ENCODE results near the gene RUBCN. TPM values are rescaled to one million over a fixed set of nuclear protein-coding genes. Genes with fewer than 3 reads are reported as not detected.
A peak's percentile ranks its signal among the peaks of the same experiment; 100 is the strongest.
"Not testable (repeated sequence)": the region's sequence is repeated elsewhere in the genome, so short reads cannot be mapped to it uniquely, and the experiment has no call there.

RUBCN gene
- total RNA-seq, 4 donors from 2014 or later = 47.8 to 99.6 (median 60.1) TPM

DNA sequence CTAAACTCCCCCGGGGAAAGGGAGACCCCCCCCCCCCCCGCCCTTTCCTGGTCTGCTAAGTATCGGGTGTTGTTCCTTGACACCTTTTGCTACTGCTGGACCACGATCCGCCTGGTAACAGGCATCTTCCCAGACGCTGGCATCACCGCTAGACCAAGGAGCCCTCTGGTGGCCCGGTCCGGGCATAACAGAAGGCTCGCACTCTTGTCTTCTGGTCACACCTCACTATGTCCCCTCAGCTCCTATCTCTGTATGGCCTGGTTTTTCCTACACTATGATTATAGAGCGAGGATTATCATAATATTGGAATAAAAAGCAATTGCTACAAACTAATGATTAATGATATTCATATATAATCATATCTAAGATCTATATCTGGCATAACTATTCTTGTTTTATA is 104.7 kb downstream of the RUBCN start:
- ATAC-seq = not testable (repeated sequence)
- WGBS, 2 donors (ENCODE audit: low coverage in 1 of 2) = 14% methylated on average over 5 of the region's 11 CpGs; no CpG with 5 or more reads in 1 of the 2 donors

DNA sequence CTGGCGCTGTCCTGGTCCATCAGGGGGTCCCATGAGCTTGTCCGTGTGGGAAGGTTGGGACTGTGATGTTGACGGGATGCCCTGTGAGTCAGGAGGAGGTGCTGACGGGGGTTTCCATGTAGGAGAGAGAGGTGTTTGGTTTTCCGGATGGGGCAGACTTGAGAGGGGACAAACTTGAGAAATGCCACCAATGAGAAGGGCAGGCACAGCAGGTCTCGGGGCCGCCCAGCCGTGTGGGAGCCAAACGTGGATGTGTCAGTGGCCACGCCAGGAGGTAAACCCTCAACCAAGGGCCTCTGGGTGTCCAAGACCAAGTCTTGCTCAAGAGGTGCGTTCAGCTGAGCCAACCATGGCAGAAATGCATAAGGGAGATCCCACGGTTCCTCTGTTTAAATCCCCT is 105.9 kb downstream of the RUBCN start:
- H3K27me3 ChIP-seq = not testable (repeated sequence)

More for the DNA sequence above, 104.7 kb downstream of the RUBCN start:
- H3K27me3 ChIP-seq, H3K4me3 ChIP-seq, H3K36me3 ChIP-seq, H3K9me3 ChIP-seq, H3K27ac ChIP-seq: not testable (repeated sequence)
- peak in 2 of 4 experiments; percentile 26 to 30 for TF ChIP-seq CTCF (IDR thresholded peaks at IDR 0.05)
- peaks cover 0 to 10% (median 0%) of the 10 kb centered on the region in 3 donors for H3K4me1 ChIP-seq

GRCh38 chr3:197629286-197629685 is 107.4 kb downstream of the RUBCN start:
- ATAC-seq, H3K9me3 ChIP-seq, H3K36me3 ChIP-seq, H3K27me3 ChIP-seq, H3K4me3 ChIP-seq, H3K27ac ChIP-seq: not testable (repeated sequence)
- H3K4me1 ChIP-seq = peaks cover 0 to 25% (median 0%) of the 10 kb centered on the region in 3 donors
- 100% methylated on average over 3 of the region's 14 CpGs; no CpG with 5 or more reads in 1 of the 2 donors for WGBS, 2 donors (ENCODE audit: low coverage in 1 of 2)

More for the DNA sequence above, 105.9 kb downstream of the RUBCN start:
- H3K9me3 ChIP-seq, H3K27ac ChIP-seq, H3K4me3 ChIP-seq, H3K36me3 ChIP-seq, ATAC-seq: not testable (repeated sequence)
- H3K4me1 ChIP-seq = peaks cover 0 to 21% (median 0%) of the 10 kb centered on the region in 3 donors
- 87 to 100% methylated on average over 1 to 3 of the region's 12 CpGs for WGBS, 2 donors (ENCODE audit: low coverage in 1 of 2)

- not testable (repeated sequence) for H3K9me3 ChIP-seq, H3K36me3 ChIP-seq, H3K27me3 ChIP-seq
- TF ChIP-seq CTCF (IDR thresholded peaks at IDR 0.05) = peak in 3 of 4 experiments; percentile 8 to 35 (median 20)
- peak; percentile 78 for TF ChIP-seq POLR2AphosphoS5 (IDR thresholded peaks at IDR 0.05)
- TF ChIP-seq POLR2A (IDR thresholded peaks at IDR 0.05) = peak; percentile 89 to 96
- Histone ChIP-seq H3K4me1 (peaks cover 0 to 29% (median 0%) of the 10 kb centered on the region in 3 donors), H3K4me3 (peak overlapping the region; percentile 71 to 79), H3K27ac (peak overlapping the region; percentile 81 to 91 (median 86))
- 2% methylated on average over 10 of the region's 73 CpGs; no CpG with 5 or more reads in 1 of the 2 donors for WGBS, 2 donors (ENCODE audit: low coverage in 1 of 2)
- ATAC-seq = peak; percentile 95
These were observed 108.8 kb downstream of the RUBCN start for GRCh38 chr3:197627772-197628523.

- ATAC-seq = peak; percentile 73
- no CpG with 5 or more reads among the region's 67 CpGs for WGBS, 2 donors (ENCODE audit: low coverage in 1 of 2)
- peak overlapping the region; percentile 71 to 79 for H3K4me3 ChIP-seq
- peaks cover 0 to 29% (median 0%) of the 10 kb centered on the region in 3 donors for H3K4me1 ChIP-seq
- not testable (repeated sequence) for H3K9me3 ChIP-seq, H3K27me3 ChIP-seq, H3K36me3 ChIP-seq
- H3K27ac ChIP-seq = peak overlapping the region; percentile 81 to 91 (median 86)
These were observed 109.4 kb downstream of the RUBCN start for GRCh38 chr3:197627158-197627771.

DNA sequence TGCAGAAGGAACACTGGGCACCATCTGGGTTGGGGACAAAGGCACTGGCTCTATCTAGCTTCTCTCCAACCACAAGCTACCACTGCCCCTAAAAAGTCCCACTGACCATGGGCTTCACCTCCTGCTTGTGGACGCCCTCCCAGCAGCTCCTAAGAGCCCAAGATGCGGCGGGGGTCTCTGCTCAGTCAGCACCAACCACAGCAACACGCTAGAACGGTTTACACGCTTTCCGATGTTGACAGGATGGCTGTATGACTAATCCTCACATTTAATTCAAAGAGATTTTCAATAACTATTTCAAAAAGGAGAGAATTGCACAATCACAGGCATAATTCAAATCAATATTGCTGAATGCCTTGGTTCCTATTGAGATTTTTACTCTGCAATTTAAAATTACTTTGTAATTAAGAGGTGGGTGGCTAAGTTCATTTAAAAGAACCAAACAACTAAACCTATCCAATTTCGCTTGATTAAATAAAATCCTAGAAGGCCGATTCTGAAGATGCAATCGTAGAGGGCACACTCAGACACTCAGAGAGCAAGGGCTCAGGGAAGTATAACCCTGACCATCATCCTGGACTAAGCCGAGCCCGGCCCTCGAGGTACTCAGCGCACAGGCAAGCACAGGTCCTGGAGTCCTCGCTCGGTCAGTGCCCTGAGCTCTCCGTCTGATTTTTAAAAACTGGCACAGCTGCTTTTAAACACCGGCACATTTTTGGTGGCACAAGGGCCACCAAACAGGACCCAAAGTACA is 110.1 kb downstream of the RUBCN start:
- peak overlapping the region; percentile 71 to 79 for H3K4me3 ChIP-seq
- peaks cover 0 to 29% (median 0%) of the 10 kb centered on the region in 3 donors for H3K4me1 ChIP-seq
- not testable (repeated sequence) for H3K27me3 ChIP-seq, ATAC-seq, H3K9me3 ChIP-seq
- no CpG with 5 or more reads among the region's 18 CpGs for WGBS, 2 donors (ENCODE audit: low coverage in 1 of 2)
- peak overlapping the region in 2 of 4 donors; percentile 90 to 91 for H3K27ac ChIP-seq
- peaks cover 0 to 12% of the 10 kb centered on the region in 2 donors for H3K36me3 ChIP-seq

DNA sequence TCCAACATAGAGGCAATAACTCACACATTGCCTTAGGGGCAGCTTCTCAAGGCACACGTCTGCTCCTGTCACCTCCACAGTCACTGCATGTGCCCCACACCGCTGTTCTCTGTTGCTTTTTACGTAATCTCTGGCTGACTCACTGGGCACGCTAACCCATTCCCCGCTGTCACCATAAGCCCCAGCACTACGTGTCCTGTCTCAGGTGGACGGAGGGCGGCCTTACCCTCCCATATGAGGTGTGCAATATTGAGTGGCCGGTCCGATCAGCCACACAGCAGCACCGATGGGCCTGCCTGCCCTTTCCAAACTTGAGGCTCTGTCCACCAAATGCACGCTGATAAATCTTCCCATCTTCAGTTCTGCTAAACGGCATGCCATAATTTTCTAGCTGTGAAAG is 115.2 kb downstream of the RUBCN start:
- not testable (repeated sequence) for ATAC-seq, H3K27ac ChIP-seq, H3K9me3 ChIP-seq, H3K4me3 ChIP-seq, H3K27me3 ChIP-seq
- H3K4me1 ChIP-seq = peaks cover 0 to 14% (median 0%) of the 10 kb centered on the region in 3 donors
- WGBS, 2 donors (ENCODE audit: low coverage in 1 of 2) = 90% methylated on average over 10 of the region's 13 CpGs; no CpG with 5 or more reads in 1 of the 2 donors
- peaks cover 3 to 58% of the 10 kb centered on the region in 2 donors for H3K36me3 ChIP-seq

Other genes starting within 250 kb of the RUBCN start
- 10 to 100 TPM in 2 of 4 donors, 1 to 10 TPM in 2; 8.6 to 16.2 (median 12.3) TPM for gene BDH1, start 180.9 kb downstream of the RUBCN start, total RNA-seq
- gene FYTTD1, start 13.0 kb upstream of the RUBCN start, total RNA-seq = 10 to 100 TPM; 69.1 to 88.1 (median 87.0) TPM
- gene LRCH3, start 54.4 kb upstream of the RUBCN start, total RNA-seq = 100 to 1,000 TPM in 1 of 4 donors, 10 to 100 TPM in 3; 39.0 to 158 (median 69.6) TPM
- gene RPL35A, start 213.3 kb upstream of the RUBCN start, total RNA-seq = 1,000 to 10,000 TPM in 1 of 4 donors, 100 to 1,000 TPM in 3; 394 to 1,032 (median 816) TPM
- 1 to 10 TPM; 2.8 to 7.5 (median 4.1) TPM for gene LMLN, start 223.3 kb upstream of the RUBCN start, total RNA-seq

Data from gastroesophageal sphincter (tissue), 4 donors.